ENCODE data around the gene ABHD16A.

The ABHD16A gene

DNA sequence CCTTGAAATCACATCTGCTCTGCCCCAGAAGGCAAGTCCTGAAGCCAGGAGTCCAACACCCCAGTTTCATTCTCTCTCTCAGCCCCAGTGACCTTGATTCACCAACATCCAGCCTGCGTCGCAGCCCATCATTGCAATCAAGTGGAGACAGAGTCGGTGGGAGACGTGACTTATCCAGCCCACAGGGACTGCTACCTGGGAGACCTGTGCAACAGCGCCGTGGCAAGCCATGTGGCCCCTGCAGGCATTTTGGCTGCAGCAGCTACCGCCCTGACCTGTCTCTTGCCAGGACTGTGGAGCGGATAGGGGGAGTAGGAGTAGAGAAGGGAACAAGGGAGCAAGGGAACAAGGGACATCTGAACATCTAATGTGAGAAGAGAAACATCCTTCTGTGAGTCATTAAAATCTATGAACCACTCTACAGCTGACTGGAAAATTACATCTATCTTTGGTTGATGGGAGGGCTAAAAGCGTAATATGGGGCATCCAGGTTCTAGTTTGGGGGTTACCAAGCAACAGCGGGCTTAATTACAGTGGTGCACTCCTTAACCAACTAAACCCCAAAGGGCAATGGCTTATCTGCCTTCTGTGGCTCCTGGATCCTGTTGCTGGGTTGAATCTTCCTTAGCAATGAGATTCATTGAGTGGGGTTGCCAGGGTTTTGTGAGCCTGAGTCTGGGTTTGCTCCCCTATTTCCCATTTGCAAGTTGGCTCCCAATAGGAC is 14.5 kb upstream of the ABHD16A start:
- Histone ChIP-seq H3K27me3 (ENCODE audit: control insufficient read depth, low read length) (peaks cover 29% of the 10 kb centered on the region), H3K4me2 (ENCODE audit: low read length) (no peak overlapping the region)
- no peak for TF ChIP-seq CTCF (IDR thresholded peaks at IDR 0.05; ENCODE audit: low read depth, low read length, poor library complexity, severe bottlenecking)

GRCh38 chr6:31715022-31715958 is 12.2 kb upstream of the ABHD16A start, which contains the start of gene LY6G6D:
Gene LY6G6D (plus strand): TSS chr6:31715348. CDS start chr6:31715356, 8 bp downstream.
- Histone ChIP-seq H3K27me3 (ENCODE audit: control insufficient read depth, low read length) (peaks cover 42% of the 10 kb centered on the region), H3K9me2 (replicated peaks; ENCODE audit: control insufficient read depth, low read length) (no peaks in the 10 kb centered on the region), H3K4me3 (ENCODE audit: low read length) (no peak within 1 kb of the TSS), H3K27ac (ENCODE audit: low read depth, low read length) (no peak within 1 kb of the TSS), H3K4me2 (ENCODE audit: low read length) (no peak within 1 kb of the TSS), H3F3A (ENCODE audit: control insufficient read depth, insufficient read depth) (no peaks in the 10 kb centered on the region), H3K4me1 (ENCODE audit: control insufficient read depth, low read length) (peaks cover 5% of the 10 kb centered on the region; the same call in 1 of the 2 replicates), H3K9me3 (ENCODE audit: control insufficient read depth, insufficient read depth, low read length) (no peaks in the 10 kb centered on the region), H3K36me3 (ENCODE audit: control insufficient read depth, low read length) (no peaks in the 10 kb centered on the region), H3K79me2 (ENCODE audit: control insufficient read depth, low read length) (no peaks in the 10 kb centered on the region), H4K20me1 (ENCODE audit: control insufficient read depth, insufficient read depth, low read depth, low read length) (no peaks in the 10 kb centered on the region)
- no peak for TF ChIP-seq CTCF (IDR thresholded peaks at IDR 0.05; ENCODE audit: low read depth, low read length, poor library complexity, severe bottlenecking)
- TF ChIP-seq EZH2phosphoT487 (IDR thresholded peaks at IDR 0.05; ENCODE audit: borderline replicate concordance, low read length) = no peak

More for the DNA sequence above, 14.5 kb upstream of the ABHD16A start:
- Histone ChIP-seq H4K20me1 (ENCODE audit: control insufficient read depth, insufficient read depth, low read depth, low read length) (no peaks in the 10 kb centered on the region), H3K4me3 (ENCODE audit: low read length) (no peak overlapping the region), H3K27ac (ENCODE audit: low read depth, low read length) (no peak overlapping the region), H3K79me2 (ENCODE audit: control insufficient read depth, low read length) (no peaks in the 10 kb centered on the region), H3F3A (ENCODE audit: control insufficient read depth, insufficient read depth) (no peaks in the 10 kb centered on the region), H3K4me1 (ENCODE audit: control insufficient read depth, low read length) (no peaks in the 10 kb centered on the region), H3K9me2 (replicated peaks; ENCODE audit: control insufficient read depth, low read length) (no peaks in the 10 kb centered on the region), H3K36me3 (ENCODE audit: control insufficient read depth, low read length) (no peaks in the 10 kb centered on the region), H3K9me3 (ENCODE audit: control insufficient read depth, insufficient read depth, low read length) (no peaks in the 10 kb centered on the region)

GRCh38 chr6:31713991-31714684 is 11.0 kb upstream of the ABHD16A start:
- Histone ChIP-seq H3K27ac (ENCODE audit: low read depth, low read length) (no peak overlapping the region), H3K9me3 (ENCODE audit: control insufficient read depth, insufficient read depth, low read length) (no peaks in the 10 kb centered on the region), H3F3A (ENCODE audit: control insufficient read depth, insufficient read depth) (no peaks in the 10 kb centered on the region), H3K27me3 (ENCODE audit: control insufficient read depth, low read length) (peaks cover 47% of the 10 kb centered on the region), H4K20me1 (ENCODE audit: control insufficient read depth, insufficient read depth, low read depth, low read length) (no peaks in the 10 kb centered on the region), H3K79me2 (ENCODE audit: control insufficient read depth, low read length) (no peaks in the 10 kb centered on the region), H3K4me2 (ENCODE audit: low read length) (no peak overlapping the region), H3K36me3 (ENCODE audit: control insufficient read depth, low read length) (no peaks in the 10 kb centered on the region), H3K4me1 (ENCODE audit: control insufficient read depth, low read length) (peaks cover 5% of the 10 kb centered on the region; the same call in 1 of the 2 replicates), H3K9me2 (replicated peaks; ENCODE audit: control insufficient read depth, low read length) (no peaks in the 10 kb centered on the region), H3K4me3 (ENCODE audit: low read length) (no peak overlapping the region)
- TF ChIP-seq EZH2phosphoT487 (IDR thresholded peaks at IDR 0.05; ENCODE audit: borderline replicate concordance, low read length) (no peak), CTCF (IDR thresholded peaks at IDR 0.05; ENCODE audit: low read depth, low read length, poor library complexity, severe bottlenecking) (no peak)
